DOHH2 (cell line): ENCODE measurements around the gene CD160.
"Not testable (repeated sequence)": the region's sequence is repeated elsewhere in the genome, so short reads cannot be mapped to it uniquely, and the experiment has no call there.

Experiments used
- H3F3A ChIP-seq: fragments of 200-600 bp; sonication (generic), shearing (Covaris generic); 2 replicates; pipeline ENCODE4 v1.6.0; 2016; ENCODE audit warnings: antibody characterized with exemption, mild to moderate bottlenecking; ENCODE audit not compliant: control insufficient read depth, insufficient read depth
- H3K27ac ChIP-seq: fragments of 200-600 bp; sonication (generic); 2 replicates; pipeline ENCODE4 v1.5.1; 2014; ENCODE audit warnings: low read depth, mild to moderate bottlenecking, low read length, moderate library complexity
- H3K27me3 ChIP-seq: fragments of 200-600 bp; sonication (generic); 2 replicates; pipeline ENCODE4 v1.6.1; 2014; ENCODE audit warnings: mild to moderate bottlenecking, low read length, mixed read lengths; ENCODE audit not compliant: control insufficient read depth
- H3K36me3 ChIP-seq: fragments of 200-600 bp; sonication (generic); 2 replicates; pipeline ENCODE4 v1.6.1; 2014; ENCODE audit warnings: mild to moderate bottlenecking, low read length, moderate library complexity, mixed read lengths; ENCODE audit not compliant: control insufficient read depth
- H3K4me1 ChIP-seq: fragments of 200-600 bp; sonication (generic); 2 replicates; pipeline ENCODE4 v1.6.1; 2014; ENCODE audit warnings: mild to moderate bottlenecking, low read length, mixed read lengths; ENCODE audit not compliant: control insufficient read depth
- H3K4me2 ChIP-seq: fragments of 200-600 bp; sonication (generic); 2 replicates; pipeline ENCODE4 v1.6.0; 2014; ENCODE audit warnings: mild to moderate bottlenecking, low read length, moderate library complexity
- H3K4me3 ChIP-seq: fragments of 200-600 bp; sonication (generic); 2 replicates; pipeline ENCODE4 v1.5.1; 2014; ENCODE audit warnings: mild to moderate bottlenecking, low read length, mixed read lengths
- H3K79me2 ChIP-seq: fragments of 200-600 bp; sonication (generic); 2 replicates; pipeline ENCODE4 v1.6.1; 2014; ENCODE audit warnings: mild to moderate bottlenecking, low read length, mixed read lengths; ENCODE audit not compliant: control insufficient read depth
- H3K9me2 ChIP-seq: fragments of 200-600 bp; sonication (generic); replicated peaks from 2 replicates; pipeline ENCODE4 v1.6.1; 2014; ENCODE audit warnings: mild to moderate bottlenecking, low read length, mixed read lengths; ENCODE audit not compliant: control insufficient read depth
- H3K9me3 ChIP-seq: fragments of 200-600 bp; sonication (generic); 2 replicates; pipeline ENCODE4 v1.6.1; 2014; ENCODE audit warnings: antibody characterized with exemption, low read length, mixed read lengths; ENCODE audit not compliant: control insufficient read depth, insufficient read depth
- H4K20me1 ChIP-seq: fragments of 200-600 bp; sonication (generic); 2 replicates; pipeline ENCODE4 v1.6.0; 2014; ENCODE audit warnings: low read depth, mild to moderate bottlenecking, antibody characterized with exemption, low read length, moderate library complexity; ENCODE audit not compliant: control insufficient read depth, insufficient read depth
- CTCF ChIP-seq: fragments of 200-600 bp; sonication (generic); IDR thresholded peaks from one replicate; pipeline ENCODE4 v1.5.1; 2014; ENCODE audit warnings: antibody characterized with exemption, mild to moderate bottlenecking, low read depth, low read length; ENCODE audit not compliant: poor library complexity, severe bottlenecking
- EZH2phosphoT487 ChIP-seq: fragments of 200-600 bp; sonication (generic); IDR thresholded peaks from 2 replicates; pipeline ENCODE4 v1.6.1; 2017; ENCODE audit warnings: borderline replicate concordance, mild to moderate bottlenecking, antibody characterized with exemption, low read length, moderate library complexity, mixed read lengths

The CD160 gene

GRCh38 chr1:145717833-145718232 lies 1.5 kb upstream of the CD160 start:
- TF ChIP-seq CTCF (no peak), EZH2phosphoT487 (no peak)

GRCh38 chr1:145718465-145718864 lies 834 bp upstream of the CD160 start:
- not testable (repeated sequence) for H3K9me2 ChIP-seq, H3K27me3 ChIP-seq, H3K4me3 ChIP-seq, H3K4me2 ChIP-seq, H3K27ac ChIP-seq, H3K36me3 ChIP-seq, H3K79me2 ChIP-seq, H3K9me3 ChIP-seq, H3K4me1 ChIP-seq, H4K20me1 ChIP-seq, H3F3A ChIP-seq

More at GRCh38 chr1:145717833-145718232, 1.5 kb upstream of the CD160 start:
- no peaks in the 10 kb centered on the region for H3K36me3 ChIP-seq
- no peak overlapping the region for H3K27ac ChIP-seq
- no peak overlapping the region for H3K4me2 ChIP-seq
- peaks cover 5% of the 10 kb centered on the region; the same call in 1 of the 2 replicates for H3K27me3 ChIP-seq
- no peaks in the 10 kb centered on the region for H3F3A ChIP-seq
- no peak overlapping the region for H3K4me3 ChIP-seq
- H3K79me2 ChIP-seq: no peaks in the 10 kb centered on the region
- H3K9me2 ChIP-seq: no peaks in the 10 kb centered on the region
- no peaks in the 10 kb centered on the region for H3K9me3 ChIP-seq
- 0 out of 2 replicates have a peak, but pooled peaks cover 5% of the 10 kb centered on the region for H3K4me1 ChIP-seq
- no peaks in the 10 kb centered on the region for H4K20me1 ChIP-seq

GRCh38 chr1:145720556-145720877 lies 1.2 kb downstream of the CD160 start:
- Histone ChIP-seq H3K27ac (no peak overlapping the region), H3K4me1 (0 out of 2 replicates have a peak, but pooled peaks cover 5% of the 10 kb centered on the region), H3K36me3 (no peaks in the 10 kb centered on the region), H3K9me2 (no peaks in the 10 kb centered on the region), H3F3A (no peaks in the 10 kb centered on the region), H3K9me3 (no peaks in the 10 kb centered on the region), H3K27me3 (peaks cover 5% of the 10 kb centered on the region; the same call in 1 of the 2 replicates), H4K20me1 (no peaks in the 10 kb centered on the region), H3K4me3 (no peak overlapping the region), H3K4me2 (no peak overlapping the region), H3K79me2 (no peaks in the 10 kb centered on the region)
- no peak for TF ChIP-seq EZH2phosphoT487
- TF ChIP-seq CTCF: no peak

- peak; percentile 93 for TF ChIP-seq CTCF
- no peak for TF ChIP-seq EZH2phosphoT487
- Histone ChIP-seq H4K20me1 (no peaks in the 10 kb centered on the region), H3K9me3 (no peaks in the 10 kb centered on the region), H3K36me3 (no peaks in the 10 kb centered on the region), H3K27ac (no peak overlapping the region), H3K27me3 (peaks cover 5% of the 10 kb centered on the region; the same call in 1 of the 2 replicates), H3K4me1 (0 out of 2 replicates have a peak, but pooled peaks cover 5% of the 10 kb centered on the region), H3K9me2 (no peaks in the 10 kb centered on the region), H3K4me2 (0 out of 2 replicates have a peak overlapping the region, but pooled peaks have one; percentile 27), H3K79me2 (no peaks in the 10 kb centered on the region), H3F3A (no peaks in the 10 kb centered on the region), H3K4me3 (no peak overlapping the region)
Observed at GRCh38 chr1:145720878-145721671, 1.8 kb downstream of the CD160 start.

- H3K27ac ChIP-seq, H3K36me3 ChIP-seq, H3K27me3 ChIP-seq, H3F3A ChIP-seq, H4K20me1 ChIP-seq, H3K79me2 ChIP-seq, H3K9me3 ChIP-seq, H3K4me3 ChIP-seq, H3K4me1 ChIP-seq, H3K4me2 ChIP-seq, H3K9me2 ChIP-seq: not testable (repeated sequence)
Observed at GRCh38 chr1:145726193-145726592, 6.9 kb downstream of the CD160 start.
